ENCODE results near the gene GGA3.
A peak's percentile ranks its signal among the peaks of the same experiment; 100 is the strongest.
"Not testable (repeated sequence)": the region's sequence is repeated elsewhere in the genome, so short reads cannot be mapped to it uniquely, and the experiment has no call there.

Gene GGA3

DNA sequence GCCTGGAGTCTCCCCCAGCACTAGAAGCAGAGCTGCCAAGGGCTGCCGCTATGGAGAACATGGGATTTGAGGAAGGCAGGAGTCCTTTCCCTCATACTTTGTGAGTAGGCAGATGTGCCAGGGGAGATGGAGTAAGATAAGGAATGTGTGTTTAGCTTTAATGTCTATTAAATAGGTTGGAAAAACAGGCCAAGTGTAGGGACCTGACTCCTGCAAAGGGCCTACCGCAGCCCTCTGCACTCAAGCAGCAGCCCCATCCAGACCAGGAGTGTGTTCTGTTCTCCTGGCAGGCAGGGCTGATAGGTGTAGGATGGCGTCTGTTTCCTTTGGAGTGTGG lies 11.4 kb upstream of the GGA3 start:
- DNase-seq, result no peak

DNA sequence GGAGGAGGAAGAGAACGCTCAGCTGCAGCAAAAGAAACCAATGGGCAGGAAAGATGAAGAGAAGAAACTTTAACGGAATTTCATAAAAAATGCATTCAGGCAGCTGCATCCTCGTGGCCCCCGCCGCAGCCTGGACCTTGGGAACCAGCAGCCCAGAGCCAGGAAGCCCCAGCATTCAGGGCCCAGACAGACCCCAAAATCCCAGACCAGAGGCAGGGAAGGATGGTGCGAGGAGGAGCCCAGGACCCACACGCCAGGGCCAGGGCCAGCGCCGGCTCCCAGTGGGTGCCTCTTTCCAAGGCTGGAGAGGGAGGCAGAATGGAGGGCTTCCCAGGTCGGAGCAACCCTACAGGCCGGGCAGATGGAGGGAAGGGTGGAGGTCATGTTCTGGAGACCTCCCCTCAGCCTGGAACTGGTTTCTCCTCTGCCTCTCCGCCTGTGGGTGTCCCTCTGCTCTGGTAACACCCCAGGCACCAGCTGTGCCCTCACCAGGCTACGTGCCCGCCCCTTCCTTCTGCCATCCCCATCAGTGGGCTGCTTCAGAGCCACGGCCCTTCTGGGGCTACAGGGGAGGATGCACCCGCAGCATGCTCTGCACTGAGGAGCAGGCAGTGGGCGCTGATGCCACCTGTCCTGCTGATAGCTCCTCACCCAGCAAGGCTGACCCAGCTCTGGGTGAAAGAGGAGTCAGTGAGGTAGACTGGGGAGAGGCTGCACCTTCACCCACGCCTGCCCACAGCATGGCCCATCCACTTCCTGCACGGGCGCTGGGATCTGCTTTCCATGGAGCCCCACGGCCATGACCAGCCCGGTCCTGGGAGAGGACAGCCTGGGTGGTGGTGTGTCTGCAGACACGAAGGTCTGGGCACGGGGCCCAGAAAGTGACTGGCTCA lies 10.8 kb upstream of the GGA3 start:
- DNase-seq, result no peak

DNA sequence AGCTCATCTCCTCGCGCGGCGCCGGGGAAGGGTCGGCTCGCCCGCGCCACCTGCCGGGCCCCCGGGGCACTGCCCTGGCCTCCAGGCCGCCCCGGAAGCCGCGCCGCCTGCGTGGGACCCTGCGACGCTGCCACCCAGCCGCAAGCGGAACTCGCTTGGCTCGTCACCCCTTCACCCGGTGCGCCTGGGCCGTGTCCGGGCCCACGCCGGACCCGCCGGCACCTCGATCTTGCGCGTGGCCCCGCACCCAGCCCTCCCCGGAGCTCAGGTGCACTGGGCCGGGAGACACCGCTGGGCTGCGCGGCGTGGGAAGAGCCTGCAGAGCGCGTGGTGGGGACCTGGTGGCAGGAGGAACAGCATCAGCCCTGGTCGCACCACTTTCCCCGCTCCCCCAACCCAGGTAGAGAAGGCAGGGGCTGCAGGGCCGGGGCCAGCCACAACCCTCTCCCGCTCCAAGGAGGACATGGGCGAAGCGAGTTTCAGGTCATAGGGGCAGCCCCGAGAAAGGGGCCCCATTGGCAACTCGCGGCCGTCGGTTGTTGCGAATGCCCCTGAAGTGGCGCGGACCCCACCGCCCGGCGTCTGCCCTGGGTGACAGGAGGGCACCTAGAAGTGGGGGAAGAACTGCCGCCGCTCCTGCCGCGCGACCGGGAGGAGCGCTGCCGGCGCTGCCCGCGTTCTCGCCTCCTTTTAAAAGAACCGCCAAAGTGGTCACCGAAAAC lies 10.0 kb upstream of the GGA3 start:
- peak; percentile 73 for DNase-seq

DNA sequence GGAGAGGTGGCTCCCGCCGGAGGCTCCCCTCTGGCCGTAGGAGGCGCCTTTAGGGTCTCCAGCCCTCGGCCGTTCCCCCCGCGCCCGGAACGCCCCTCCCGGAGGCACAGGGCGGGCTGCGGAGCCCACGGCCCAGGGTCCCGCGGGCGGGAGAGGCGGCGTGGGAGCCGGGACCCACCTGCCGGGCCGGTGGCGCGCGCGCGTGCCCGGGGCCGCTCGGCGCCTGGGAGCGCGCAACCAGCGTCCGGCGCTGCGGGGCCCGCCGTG lies 9.5 kb upstream of the GGA3 start, which contains the start of gene MIF4GD:
MIF4GD (minus strand) TSS at position 266 of the 267 bp plus-strand sequence. CDS start 1,036 bp downstream, outside the sequence.
- no peak for DNase-seq

DNA sequence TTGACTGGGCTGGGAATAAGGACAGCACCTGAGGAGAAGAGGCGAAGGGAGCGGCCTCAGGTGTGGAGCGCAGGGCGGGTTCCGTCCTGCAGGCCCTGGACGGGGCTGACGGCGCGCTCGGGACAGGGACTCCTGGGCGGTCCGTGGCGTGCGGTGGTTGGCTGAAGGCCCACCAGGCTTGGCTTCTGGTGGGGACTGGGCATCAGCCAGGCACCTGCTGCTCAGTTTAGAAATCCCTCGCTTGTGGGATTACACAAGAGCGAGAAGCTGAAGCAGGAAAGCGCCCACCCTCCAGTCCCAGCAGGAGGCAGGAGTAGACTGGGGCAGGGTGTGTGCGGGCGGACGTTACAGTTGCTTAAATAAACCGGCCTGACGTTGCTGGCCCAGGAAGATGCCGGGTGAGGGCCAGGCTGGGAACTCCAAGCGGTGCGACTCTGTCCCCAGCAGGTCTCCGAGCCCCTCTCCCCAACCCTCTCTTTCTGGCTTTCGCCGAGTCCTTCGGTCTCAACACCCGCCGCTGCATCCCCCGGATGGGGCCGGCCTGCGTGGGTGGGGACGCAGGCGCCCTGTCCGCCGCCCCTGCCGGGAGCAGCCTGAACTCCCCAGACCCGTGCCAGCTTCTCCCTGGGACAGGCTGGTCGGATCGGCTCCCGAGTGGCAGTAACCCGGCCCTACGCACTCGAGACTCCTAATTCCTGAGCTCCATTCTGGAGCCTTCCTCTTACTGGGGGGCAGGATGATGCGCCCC lies 9.0 kb upstream of the GGA3 start:
- DNase-seq, result peak; percentile 64

DNA sequence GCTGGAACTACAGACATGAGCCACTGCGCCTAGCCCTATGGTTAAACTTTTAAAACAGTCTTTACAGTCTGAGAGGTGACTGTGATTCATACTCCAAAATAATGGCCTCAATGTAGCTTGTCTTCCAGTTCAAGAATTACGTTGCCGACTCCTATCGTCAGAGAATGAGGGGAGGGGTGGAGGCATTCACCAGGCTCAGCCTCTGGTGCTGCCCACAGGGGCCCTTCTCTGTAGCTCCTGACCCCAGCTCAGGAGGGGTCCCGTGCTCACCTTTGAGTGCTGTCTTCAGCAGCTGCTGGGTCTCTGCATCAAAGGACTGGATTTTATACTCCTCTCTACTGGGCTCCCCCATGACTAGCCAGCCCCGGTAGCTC lies 8.4 kb upstream of the GGA3 start:
- DNase-seq, result no peak

DNA sequence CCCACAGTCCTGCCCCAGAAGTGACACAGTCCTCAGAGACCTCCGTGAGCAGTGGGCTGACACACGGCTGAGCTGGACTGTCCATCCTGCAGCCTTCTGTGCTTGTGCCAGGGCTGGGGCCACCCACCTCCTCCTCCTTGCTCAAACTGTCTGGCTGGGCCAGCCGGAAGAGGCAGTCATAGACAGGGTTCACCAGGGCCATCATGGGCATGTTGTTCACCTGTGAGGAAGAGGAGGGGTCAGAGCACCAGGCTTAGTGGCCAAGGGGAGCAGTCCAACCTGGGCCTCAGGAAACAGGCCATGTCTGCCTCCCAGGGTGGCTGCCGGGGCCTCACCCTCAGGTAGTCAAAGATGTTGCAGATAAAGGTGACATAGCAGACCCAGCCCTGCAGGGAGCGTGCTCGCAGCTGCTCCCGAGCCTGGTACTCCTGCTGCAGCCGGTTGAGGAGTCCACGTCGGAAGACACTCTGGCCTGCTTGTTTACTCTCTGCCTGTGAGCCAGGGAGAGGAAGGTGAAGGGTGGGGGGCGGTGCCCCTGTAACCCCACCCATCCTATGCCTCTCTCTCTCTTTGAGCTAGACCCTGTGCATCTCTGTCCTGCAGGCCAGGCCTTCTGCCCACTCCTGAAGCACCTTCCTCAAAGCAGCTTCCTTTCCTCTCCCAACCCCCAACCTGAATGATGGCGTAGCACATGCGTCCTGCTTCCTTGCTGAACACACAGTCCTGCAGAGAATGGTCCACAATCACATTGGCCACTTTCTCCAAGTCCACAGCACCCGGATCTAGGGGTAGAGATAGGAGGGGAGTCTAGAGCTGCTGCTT lies 6.2 kb upstream of the GGA3 start:
- no peak for DNase-seq

DNA sequence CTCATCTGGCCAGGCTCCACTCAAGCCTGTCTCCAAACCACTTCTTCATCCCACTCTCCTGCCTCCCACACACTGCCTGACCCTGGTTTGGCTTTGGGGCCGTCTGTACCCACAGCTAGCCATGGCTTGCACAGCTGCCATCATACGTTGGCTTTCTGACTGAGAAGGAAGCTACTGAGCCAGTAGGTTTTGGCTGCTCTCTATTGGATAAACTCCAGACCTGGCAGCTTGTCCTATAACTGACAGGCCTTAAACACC lies 5.7 kb upstream of the GGA3 start:
- DNase-seq, result no peak

DNA sequence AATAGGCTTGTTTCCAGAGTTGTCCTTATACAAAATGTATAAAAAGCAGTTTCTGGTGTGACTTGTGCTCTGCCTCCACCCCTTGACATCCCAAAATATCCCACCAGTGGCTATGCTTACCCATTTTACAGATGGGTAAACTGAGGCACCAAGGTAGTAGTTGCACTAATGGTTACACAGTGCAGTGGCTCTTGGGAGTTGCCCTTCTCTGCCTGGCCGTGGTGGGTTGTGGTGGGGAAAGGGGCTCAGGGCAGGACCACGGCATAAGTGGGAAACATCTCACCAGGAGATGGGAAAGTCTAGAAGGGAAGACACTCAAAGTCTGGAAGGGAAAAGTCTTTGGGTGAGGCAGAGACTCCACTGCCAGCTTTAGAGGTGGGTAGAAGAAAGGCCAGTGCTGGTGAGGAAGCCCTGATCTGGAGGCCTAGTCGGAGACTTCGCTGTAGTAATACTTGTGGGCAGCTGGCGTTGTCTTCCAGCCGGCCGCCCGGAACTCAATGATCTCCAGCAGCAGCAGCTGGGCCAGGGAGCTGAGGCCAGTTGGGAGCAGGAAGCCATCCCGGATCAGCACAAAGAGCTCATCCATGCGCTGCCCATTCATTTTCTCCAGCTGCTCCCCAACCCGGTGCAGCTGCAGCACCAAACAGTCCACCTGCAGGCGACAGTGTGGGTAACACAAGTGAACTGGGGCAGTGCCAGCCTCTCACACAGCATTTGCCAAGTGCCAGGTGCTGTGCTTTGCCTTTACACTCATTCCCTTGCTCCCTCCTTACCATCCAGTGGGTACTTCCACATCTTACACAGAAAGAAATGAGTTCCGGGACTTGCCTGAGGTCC lies 5.1 kb upstream of the GGA3 start:
- no peak for DNase-seq

DNA sequence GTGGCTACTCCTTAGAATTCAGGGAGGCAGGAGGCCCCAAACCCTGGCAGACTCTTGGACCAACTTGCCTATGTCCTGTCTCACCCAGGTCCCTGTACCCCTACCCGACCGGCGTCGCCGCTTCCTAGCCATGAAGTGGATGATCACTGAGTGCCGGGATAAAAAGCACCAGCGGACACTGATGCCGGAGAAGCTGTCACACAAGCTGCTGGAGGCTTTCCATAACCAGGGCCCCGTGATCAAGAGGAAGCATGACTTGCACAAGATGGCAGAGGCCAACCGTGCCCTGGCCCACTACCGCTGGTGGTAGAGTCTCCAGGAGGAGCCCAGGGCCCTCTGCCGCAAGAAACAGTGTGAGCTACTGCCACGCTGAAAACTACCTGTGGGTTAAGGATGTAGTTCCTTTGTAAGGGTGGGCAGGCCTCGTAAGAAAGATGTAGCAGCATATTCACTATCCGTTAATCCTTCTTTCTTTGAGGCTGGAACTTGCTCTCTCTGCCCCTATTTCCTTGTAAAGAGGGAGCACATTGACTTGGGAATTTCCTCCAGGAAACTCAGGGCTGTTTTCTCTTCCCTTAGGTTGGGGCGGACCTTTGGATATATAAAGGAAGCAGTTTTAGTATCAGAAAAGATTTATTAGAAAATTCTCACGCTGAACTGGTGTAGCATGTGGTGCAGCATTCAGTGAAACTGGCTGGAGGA lies 4.4 kb upstream of the GGA3 start:
- DNase-seq, result no peak

DNA sequence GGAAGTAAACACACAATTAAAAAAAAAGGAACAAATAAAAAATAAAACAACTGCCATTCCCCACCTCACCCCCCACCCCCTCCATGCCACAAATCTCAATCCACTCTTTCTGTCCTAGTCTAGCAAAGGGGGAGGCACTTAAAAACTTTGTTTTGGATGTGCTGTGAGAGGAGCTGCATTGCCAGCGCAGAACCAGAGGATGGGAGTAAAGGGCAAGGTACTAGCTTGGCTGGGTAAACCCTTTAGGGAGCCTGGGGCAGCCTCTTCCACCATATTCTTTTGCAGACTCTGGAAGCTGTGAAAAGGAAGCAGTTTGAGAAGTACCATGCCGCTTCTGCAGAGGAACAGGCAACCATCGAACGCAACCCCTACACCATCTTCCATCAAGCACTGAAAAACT lies 1.6 kb upstream of the GGA3 start:
- DNase-seq, result no peak

DNA sequence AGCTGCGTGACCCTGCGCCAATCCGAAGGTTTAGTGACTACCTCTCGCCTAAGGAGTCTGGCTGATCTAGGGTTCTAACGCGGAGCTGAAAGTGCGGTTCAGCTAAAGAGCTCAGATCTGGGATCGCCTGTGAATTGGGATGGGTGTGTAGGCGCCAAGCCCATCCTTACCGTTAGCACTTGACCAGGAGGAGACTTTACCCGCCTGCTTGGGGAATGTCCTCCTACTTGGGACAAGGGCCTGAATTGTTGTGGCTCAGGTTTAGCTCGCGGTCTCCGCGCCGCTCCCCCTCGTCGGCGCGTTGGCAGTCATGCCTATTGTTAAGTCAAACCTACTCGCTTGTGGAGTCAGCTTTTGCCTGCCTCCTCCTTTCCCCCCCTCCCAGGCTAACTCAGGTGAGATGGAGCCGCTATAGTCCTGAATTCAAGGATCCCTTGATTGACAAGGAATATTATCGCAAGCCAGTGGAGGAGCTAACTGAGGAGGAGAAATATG lies 753 bp upstream of the GGA3 start:
- DNase-seq, result peak; percentile 17

DNA sequence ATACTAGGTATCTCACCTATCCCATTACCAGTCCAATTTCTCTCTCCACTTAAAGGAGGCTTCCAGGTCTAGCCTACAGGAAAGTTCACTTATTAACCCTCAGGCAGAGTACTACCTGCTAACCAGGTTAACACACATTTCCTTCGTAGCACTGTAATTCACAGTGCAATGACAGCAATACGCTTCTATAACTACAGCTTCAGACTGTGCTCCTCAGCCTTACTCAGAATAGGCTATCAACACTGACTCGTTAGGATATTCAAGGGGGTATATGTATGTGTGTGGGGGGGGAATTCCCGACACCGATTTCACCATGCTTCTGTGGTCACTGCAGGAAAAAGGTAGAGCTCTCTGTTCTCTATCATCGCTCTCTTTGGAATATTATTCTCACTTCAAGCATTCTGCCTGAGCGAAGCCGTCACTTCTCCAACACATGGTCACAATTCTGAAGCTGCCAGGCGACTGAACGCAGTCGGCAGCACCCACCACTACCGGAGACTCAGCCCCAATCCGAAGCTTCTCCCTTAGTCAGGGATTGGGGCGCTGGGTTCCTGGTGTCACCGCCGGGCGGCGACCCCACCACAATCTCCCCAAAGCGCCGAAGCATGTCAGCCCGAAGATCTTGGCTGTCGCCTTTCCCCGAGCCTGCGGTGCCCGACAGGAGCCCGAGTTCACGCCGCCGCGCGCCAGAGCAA lies 618 bp downstream of the GGA3 start:
- DNase-seq, result no peak

DNA sequence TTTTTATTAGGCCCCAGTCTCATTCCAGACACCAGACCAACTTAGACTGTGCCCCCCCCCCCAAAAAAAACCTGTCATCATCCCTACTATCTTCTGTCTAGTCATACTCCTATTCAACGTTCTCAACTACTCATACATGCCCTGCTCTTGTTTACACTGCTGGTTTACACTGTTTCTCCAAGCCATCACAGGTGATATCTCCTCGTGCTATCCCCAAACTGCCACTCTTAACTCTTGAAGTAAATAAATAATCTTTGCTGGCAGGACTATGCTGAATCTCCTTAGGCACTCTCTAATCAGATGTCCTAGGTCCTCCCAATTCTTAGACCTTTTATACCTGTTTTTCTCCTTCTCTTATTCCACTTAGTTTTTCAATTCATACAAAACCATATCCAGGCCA lies 4.2 kb downstream of the GGA3 start:
- not testable (repeated sequence) for DNase-seq

DNA sequence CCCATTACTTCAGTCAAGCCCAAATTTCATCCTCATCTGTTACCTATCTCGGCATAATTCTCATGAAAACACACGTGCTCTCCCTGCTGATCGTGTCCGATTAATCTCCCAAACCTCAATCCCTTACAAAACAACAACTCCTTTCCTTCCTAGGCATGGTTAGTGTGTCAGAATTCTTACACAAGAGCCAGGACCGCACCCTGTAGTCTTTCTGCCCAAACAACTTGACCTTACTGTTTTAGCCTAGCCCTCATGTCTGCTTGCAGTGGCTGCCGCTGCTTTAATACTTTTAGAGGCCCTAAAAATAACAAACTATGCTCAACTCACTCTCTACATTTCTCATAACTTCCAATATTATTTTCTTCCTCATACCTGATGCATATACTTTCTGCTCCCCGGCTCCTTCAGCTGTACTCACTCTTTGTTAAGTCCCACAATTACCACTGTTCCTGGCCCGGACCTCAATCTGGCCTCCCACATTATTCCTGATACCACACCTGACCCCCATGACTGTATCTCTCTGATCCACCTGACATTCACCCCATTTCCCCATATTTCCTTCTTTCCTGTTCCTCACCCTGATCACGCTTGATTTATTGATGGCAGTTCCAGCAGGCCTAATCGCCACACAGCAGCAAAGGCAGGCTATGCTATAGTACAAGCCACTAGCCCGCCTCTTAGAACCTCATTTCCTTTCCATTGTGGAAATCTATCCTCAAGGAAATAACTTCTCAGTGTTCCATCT lies 5.3 kb downstream of the GGA3 start:
- not testable (repeated sequence) for DNase-seq

DNA sequence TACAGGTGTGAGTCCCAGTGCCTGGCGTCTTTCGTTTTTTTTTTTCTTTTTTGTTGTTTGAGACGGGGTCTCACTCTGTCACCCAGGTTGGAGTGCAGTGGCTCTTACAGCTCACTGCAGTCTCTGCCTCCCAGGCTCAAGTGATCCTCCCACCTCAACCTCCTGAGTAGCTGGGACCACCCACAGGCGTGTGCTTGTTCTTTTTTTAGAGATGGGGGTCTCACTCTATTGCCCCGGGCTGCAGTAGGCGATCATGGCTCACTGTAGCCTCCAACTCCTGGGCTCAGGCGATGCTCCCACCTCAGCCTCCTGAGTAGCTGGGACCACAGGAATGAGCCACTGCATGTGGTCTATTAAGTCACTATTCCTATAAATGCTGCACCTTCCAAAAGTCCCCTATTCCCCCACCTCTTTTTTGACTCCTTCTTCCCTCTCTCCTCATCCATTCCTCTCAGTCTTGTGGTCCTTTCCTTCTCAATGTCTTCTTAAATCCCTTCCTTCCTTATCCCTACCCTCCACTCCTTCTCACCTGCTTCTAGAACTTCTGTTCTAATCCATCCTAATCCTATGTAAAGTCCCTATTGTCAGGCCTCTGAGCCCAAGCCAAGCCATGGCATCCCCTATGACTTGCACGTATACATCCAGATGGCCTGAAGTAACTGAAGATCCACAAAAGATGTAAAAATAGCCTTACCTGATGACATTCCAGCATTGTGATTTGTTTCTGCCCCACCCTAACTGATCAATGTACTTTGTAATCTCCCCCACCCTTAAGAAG lies 9.2 kb downstream of the GGA3 start:
- DNase-seq, result no peak

DNA sequence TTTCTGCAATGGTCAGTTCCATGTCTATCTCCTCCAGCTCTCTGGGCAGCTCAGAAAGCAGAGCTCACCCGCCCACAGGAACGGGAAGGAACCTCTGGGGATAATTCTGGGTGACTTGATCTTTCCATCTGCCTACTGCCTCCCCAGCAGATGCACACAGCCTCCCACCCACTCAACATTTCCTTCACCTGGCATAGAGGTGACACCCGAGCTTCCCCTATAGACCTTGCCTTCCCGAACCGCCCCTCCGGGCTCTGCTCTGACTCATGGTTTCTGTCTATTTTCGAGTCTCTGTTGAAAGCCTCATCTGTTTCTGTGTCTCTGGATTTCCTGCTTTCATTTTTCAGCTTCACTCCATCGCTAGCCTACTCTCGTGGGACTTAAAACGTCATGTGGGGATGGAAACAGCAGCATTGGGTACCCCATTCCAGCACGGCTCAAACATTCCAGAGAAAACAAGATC lies 11.4 kb downstream of the GGA3 start:
- DNase-seq, result peak; percentile 74

DNA sequence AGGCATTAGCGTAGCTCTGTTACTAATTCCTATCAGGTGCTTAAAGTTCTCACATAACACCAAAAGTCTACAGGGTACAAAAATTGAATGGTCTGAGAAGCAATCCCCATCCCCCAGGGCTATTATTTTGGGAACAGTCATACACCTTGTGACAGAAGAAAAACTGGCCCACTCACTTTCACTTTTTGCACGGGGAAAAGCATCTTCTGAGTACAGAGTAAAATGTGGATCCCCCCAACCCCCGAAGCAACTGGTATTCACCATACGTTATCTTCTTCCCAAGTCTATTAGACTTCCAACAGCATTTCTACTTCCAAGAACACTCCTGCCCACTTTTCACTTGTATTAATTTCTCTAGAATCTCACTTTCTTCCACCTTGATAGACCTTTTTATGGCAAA lies 11.8 kb downstream of the GGA3 start:
- no peak for DNase-seq

DNA sequence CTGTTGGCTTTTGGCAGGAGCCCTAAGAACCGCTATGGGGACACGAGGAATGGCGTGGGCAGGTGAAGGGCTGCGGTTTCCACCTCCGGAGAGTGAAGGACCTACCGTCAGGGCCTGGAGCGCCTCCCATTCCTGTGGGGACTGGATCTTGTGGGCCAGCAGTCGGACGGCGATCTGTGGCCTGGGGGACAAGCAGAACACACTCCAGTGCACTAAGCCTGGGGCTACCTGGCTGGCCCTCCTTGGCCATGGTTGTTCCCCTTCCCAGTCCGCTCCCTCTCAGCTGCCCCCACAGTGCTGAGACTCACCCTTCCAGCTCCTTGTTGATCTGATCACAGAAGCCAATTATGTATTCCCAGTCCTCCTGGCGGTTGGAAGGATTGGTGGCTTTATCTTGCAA lies 15.0 kb downstream of the GGA3 start:
- no peak for DNase-seq
